ENCODE results near the gene INPP5A.

INPP5A gene

GRCh38 chr10:132710036-132710686, 172.6 kb downstream of the INPP5A start:
- no peak for DNase-seq

- DNase-seq: no peak
Measured at GRCh38 chr10:132710746-132711612, 173.4 kb downstream of the INPP5A start.

- DNase-seq: no peak
Measured at GRCh38 chr10:132711613-132712121, 174.1 kb downstream of the INPP5A start.

DNA sequence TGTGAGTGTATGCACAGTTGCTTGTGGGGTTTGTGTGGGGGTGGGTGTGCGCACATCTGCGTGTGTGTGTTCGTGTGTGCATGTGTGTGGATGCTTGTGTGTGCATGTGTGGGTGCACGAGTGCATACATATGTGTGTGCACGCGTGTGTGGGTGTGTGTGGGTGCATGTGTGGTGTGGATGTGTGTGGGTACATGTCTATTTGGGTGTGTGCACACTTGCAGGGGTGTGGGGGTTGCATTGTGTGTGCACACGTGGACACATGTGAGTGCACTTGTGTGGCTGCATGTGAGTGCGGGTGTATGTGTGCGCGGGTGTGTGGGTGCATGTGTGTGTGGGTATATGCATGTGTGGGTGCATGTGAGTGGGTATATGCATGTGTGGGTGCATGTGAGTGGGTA, 174.7 kb downstream of the INPP5A start:
- no peak for DNase-seq

GRCh38 chr10:132712743-132713142, 175.2 kb downstream of the INPP5A start:
- no peak for DNase-seq

DNA sequence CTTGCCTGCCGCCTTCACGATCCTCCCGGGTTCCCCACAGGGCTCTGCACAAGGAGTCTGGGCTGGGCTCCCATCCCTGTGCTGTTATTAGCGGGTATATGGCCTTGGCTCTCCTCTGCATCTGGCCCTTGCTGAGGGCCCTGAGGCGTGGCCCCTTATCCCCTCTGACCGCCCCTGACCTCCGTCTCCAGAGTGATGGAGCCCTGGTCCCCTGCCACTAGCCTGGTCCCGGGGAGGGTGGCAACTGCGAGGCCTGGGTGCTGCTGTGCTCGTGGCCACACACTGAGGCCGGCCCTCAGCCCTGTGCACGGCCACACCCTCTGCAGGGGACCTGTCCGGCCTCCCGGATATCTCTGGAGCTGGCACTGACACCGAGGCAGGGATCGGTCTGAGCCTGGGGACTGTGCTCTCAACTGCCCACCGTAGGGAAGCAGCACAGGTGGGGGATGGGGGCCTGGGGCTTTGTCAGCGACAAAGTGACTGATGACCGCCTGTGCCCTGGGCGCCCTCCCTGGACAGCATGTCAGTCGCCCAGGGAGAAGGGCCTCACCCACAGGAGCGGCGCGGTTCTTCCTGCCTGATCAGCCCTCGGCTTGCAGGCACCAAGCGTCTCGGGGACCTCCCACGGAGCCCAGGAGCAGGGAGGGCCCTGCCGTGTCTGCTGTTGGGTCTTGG, 176.0 kb downstream of the INPP5A start:
- DNase-seq: no peak

- DNase-seq: no peak
Measured at GRCh38 chr10:132714096-132714985, 176.8 kb downstream of the INPP5A start.

DNA sequence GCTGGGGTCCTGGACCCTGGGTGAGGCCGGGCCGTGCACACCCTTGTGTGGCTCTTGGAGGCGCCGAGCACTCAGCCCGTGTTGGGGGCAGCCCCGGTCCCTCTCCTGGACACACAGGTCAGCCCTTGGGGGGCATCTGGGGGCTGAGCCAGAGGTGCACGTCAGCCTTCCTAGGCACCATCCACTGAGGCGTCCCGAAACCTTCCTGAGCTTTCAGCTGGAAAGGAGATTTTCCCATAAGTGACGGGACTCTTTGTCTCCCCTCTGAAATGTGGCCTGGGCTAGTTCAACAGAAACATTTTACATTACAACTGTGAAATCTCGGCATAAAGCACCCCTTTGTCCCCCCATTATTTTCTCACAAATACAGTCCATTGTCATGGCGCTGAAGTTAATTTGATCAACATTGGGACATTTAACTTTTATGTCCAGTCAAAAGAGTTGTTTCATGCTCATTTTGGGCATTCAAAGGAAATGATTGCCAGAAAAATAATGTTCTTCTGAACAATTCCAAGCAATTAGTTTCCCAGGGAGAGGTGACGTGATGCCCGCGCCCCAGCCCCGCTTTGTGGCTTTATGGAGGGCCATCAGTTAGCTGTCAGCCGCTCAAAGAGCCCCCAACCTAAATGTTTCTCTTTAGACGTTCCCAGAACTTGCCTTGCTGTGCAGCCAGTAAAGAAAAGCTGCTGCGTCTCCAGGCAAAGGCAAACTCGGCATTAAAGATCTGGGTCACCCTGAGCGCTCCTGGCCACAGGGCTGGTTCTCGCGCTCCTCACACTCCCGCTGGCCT, 177.6 kb downstream of the INPP5A start:
- no peak for DNase-seq

DNA sequence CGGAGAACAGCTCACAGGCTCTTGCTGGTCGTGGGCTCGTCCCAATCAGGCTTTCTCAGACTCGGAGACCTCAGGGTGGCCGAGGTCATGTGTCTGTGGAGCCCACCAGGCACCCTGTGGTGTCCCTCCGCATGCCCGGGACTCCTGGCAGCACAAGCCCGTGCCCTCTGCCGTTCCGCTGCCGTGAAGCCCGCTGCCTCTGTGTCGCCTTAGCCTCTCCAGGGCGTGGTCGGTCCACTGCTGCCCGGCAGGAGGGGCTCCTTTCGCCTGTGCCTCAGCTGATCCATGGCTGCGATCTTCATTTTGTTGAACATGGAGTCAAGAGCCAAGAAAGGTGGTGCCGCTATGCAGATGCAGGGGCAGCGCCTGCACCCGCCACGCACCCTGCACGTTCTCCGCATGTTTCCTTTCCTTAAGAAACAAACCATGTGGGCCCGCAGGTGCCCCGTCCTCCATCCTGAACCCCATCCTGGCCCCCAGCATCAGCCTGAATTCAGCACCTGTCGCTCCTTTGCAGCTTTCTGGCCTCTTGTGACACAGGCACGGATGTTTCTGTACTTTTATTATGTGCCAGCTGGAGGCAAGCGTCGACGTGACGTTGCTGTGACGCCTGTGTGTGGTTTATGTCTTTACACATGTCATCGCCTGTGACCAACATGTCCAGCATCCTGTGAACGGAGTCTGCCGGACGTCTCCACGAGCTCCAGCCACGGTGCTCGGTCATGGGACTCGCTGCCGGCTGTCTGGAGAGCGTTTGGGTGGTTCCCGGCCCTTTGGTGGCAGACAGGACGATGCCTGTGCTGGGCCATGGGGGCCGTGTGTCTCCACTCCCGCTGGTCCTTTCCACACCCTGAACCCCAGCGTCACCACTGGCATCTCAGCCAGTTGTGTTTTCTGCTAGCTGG, 178.4 kb downstream of the INPP5A start:
- DNase-seq: no peak

DNA sequence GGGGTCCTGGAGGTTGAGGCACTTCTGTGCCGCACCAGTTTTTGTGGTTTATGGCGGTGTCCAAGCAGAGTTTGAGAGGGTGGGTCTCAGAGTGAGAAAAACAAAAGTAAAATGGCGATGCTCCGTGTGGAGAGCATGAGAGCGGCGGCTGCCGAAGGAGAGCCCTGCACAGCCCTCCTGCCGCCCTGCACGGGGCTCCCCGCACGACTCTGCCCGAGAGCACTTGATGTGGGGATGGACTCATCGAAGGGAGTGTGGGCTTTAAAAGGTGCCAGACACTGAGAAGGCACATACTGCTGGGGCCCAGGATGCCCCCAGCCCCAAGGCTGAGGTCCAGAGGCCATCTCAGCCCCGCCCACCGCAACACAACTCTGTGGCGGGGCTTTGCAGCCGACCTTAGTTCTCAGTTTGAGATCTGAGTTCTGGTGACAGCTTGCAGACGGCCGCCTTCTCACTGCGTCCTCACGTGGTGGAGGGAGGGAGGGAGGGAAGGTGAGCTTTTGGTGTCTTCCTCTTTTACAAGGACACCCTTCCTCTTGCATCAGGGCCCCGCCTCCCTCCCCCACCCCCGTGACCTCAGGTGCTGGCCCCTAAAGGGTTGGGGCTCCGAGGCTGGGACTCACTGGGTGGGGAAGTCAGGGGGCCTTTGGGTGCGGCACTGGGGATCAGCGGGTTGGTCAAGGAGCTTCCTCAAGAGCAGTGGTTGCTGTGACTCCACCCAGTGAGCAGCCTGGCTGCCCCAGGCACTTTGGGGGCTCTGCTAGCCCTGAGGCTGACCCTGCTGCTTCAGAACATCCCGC, 179.3 kb downstream of the INPP5A start:
- no peak for DNase-seq

GRCh38 chr10:132721725-132722124, 184.1 kb downstream of the INPP5A start:
- no peak for DNase-seq

DNA sequence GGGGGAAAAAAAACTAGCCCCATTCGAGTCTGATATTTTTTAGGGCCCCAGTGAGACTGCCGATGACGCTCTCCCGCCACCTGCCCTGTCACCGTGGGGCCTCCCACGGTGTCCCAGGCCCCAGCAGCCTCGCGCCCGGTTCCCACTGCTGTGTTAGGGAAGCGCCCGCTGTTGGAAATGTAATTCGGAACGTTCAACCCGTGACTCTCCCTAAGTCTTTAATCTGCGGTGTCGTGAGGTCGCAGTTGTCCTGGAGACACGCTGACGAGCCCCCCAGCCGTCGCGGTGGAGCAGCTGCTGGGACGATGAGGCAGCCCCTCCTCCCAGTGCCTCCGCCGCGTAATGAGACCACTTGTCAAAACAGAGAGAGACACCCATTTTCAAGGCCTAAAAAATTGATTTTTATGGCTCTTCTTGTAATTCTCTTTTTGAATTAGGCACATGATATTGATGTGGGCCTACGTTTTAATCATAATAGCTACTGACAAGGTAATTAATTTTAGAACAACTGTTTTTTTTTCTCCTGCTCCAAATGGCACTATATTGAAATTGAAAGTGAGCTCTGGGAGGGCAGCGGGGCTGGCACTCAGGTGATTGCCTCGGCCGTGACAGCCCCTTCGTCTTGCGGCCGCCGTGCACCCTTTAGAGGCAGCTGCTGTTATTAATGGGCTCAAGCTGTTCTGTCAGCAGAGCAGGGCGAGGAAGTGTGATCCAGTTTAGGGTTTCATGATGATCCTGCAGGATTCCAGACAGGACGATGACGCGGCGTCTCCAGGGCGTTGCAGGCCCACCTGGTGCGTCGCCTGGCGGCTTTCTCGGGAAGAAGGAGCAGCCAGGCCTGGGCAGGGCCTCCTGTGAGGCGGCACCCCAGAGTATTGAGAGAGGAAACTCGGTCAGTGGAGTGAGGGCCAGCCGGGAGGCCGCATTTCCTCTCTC, 185.1 kb downstream of the INPP5A start:
- no peak for DNase-seq

DNA sequence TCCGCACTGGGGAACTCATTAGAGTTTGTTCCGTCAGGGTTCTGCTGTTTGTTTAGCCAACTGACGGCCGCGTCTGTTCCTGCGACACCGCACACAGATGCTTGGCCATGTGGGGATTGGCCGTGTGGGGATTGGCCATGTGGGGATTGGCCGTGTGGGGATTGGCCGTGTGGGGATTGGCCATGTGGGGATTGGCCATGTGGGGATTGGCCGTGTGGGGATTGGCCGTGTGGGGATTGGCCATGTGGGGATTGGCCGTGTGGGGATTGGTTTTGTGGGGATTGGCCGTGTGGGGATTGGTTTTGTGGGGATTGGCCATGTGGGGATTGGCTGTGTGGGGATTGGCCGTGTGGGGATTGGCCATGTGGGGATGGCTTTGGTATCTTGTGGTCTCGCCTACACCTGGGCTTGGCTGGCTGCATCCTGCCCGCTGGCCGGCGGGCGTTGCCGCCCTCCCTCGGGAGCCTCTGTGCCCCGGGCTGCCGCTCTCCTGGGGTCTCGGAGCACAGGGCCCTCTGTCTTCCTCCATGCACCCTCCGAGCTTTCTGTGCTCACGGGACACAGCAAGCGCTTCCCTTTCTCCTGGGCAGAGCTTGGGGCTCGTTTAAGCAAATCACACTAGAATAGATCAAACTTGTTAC, 185.9 kb downstream of the INPP5A start:
- no peak for DNase-seq

GRCh38 chr10:132724446-132724845, 186.9 kb downstream of the INPP5A start:
- DNase-seq: no peak

GRCh38 chr10:132725202-132725601, 187.6 kb downstream of the INPP5A start:
- DNase-seq: no peak

- DNase-seq: no peak
Measured at GRCh38 chr10:132726194-132726593, 188.6 kb downstream of the INPP5A start.

DNA sequence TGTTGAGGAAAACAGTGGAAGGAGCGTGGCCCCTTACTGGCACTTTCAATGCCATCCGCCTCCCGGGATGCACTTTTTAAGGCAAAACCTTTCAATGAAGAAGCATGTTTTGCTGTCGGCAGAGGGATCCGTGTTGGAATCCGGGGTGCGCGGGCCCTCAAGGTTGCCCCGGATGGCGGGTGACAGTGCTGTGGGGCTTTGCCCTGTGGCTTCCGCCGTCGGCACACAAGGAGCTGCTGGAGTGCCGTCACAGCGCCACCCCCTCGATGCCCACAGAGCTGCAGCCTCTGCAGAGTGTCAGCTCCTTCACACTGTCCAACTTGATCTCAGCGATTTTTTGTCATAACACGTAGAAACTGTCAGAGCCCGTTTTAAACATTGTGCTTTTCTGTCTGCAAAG, 189.4 kb downstream of the INPP5A start:
- no peak for DNase-seq

GRCh38 chr10:132727411-132727810, 189.8 kb downstream of the INPP5A start:
- DNase-seq: no peak

All from suppressor macrophage (primary cell).